GM21381 (cell line): ENCODE data around the gene CCNA2.

Source experiments
- ATAC-seq: cut with Tn5 transposase; IDR thresholded peaks from one replicate; pipeline ENCODE4 v1.9.1; 2021; ENCODE audit warnings: mild to moderate bottlenecking, moderate library complexity; ENCODE audit not compliant: unreplicated experiment

CCNA2 gene

DNA sequence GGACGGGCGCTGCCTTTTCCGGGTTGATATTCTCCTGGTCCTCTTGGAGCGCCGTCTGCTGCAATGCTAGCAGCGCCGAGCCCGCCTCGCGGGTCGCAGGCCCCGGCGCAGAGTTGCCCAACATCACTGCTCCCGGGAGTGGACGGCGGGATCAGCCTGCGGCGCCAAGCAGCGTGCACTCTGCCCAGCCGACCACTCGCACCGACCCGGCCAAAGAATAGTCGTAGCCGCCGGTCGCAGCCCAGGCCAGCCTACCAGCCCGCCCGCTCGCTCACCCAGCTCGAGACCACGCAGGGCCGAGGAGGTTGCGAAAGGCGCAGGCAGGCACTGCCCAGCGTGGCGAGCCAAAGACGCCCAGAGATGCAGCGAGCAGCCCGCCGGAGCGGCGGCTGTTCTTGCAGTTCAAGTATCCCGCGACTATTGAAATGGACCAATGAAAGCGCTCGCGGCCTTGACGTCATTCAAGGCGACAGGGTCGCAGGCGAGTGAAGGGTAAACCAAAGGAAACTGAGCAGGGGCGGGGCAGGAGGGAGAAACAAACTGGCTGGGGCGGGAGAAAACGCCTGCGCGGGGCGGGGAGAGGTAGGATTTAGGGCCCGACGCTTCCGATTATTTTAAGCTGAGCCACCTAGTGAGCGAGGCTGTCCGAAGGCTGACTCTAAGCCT, at the start of gene CCNA2:
CCNA2 (minus strand) TSS at position 379 of the 666 bp plus-strand sequence; CDS start at position 124, 255 bp downstream.
- ATAC-seq = peak; percentile 94

DNA sequence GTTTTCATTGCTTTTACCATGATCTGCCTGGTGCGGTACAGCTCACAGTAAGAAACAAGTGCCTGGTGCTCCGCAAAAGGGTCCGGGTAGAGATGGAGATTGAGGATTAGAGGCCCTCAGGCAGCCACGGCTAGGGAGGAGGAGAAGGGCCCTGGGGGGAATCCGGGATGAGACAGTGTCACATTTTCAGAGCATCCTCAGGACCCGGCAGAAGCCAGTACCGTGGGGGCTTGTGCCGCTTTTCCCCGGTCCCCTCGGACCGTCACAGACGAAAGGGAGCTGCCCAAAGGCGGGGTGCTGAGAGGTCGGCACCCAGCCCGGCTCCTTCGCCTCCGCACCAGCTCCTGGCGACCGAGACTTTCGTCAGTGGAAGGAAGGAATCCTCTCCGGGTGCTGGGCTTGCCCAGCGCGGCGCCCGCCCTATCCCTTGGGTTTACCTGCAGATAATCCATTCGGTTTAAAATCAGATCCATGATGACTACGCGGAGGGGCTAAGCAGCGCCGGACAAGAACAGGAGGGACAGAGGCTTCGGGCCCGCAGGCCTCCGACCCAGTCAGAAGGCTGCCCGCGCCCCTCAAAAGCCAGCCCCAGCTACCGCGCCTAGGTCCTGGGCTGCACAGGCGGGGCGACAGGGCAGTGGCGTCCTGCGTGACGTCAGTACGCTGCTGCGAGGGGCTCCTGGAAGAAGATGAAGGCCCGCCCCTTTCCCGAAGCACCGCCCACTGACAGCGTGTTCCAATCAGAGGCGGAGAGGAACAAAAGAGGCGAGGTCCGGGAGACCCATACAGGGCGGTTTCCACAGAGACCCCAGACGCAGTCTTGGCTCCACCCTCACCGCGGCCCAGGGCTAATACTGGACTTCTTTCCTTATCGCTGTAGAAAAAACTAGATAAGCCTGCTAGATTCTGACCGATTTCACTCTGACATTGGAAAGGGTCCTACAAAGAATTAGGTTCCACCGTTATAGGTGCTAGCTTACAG, 46.4 kb upstream of the CCNA2 start, which contains the start of gene BBS7:
BBS7 (minus strand) TSS at position 634 of the 982 bp plus-strand sequence; CDS start at position 473, 161 bp downstream.
- ATAC-seq = peak; percentile 99

DNA sequence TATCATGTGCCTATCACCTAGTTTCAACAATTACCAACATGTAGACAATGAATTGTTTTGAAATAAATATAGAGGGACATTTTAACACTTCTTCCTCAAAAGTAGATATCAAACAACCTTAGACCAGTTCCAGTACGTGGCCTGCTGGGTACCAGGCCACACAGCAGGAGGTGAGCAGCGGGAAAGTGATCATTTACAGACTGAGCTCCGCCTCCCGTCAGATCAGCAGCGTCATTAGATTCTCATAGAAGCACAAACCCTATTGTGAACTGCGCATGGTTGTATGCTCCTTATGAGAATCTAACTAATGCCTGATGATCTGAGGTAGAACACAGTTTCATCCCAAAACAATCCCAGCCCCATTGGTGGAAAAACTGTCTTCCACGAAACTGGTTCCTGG, 40.1 kb upstream of the CCNA2 start:
- no peak for ATAC-seq

DNA sequence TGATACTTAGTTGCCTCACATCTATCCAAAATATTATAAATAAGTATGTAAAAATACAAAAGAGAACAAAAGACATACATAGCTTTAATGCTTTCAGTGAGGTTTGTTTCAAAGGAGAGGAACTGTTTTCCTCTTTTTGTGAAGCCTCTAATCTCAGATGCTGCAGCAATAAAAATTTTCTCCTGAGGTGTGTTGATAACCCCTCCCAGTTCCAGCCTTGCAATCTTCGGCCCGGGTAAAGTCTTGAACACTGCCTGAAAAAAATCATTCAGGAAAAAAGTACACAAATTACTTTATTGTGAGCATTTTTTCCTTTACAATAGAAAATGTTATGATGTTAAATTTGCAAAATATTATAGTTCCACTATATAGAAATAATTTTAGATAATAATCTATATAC, 37.7 kb upstream of the CCNA2 start:
- no peak for ATAC-seq

- no peak for ATAC-seq
These were observed 36.4 kb upstream of the CCNA2 start for GRCh38 chr4:121860121-121860520.

DNA sequence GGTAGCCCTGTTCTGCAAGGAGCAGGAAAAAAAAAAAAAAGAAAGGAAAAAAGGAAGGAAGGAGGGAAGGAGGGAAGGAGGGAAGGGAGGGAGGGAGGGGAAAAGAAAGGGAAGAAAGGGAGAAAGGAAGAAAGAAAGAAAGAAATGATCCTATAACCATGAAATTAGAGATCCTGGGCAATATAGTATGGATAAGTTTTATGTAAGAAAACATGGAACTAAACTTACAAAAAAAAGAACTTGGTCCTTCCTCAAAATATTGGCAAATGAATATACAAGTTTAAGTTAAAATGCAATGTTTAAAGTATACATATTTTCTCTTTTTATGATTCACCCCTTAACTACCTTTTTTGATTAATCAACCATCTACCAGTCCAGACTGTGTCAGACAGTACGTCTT, 27.7 kb upstream of the CCNA2 start:
- ATAC-seq = no peak

DNA sequence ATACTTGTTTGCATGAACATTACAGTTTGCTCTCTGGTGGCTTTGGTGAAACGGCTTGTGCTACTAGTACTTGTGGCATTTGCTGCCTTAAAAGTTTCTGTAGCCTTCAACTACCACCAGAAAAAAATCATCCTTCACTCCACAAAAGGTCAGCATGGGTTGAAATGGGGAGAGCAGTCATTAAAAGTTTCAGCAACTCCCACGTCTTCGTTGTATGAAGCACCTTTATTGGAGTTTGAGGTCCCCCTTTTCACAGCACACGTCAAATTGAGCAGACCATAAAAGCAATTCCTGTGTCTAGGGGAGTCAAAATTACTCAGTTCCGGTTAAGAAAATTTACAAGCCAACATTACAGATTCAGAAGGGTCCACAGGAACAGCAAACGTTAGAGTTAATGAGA, 23.0 kb upstream of the CCNA2 start:
- no peak for ATAC-seq

DNA sequence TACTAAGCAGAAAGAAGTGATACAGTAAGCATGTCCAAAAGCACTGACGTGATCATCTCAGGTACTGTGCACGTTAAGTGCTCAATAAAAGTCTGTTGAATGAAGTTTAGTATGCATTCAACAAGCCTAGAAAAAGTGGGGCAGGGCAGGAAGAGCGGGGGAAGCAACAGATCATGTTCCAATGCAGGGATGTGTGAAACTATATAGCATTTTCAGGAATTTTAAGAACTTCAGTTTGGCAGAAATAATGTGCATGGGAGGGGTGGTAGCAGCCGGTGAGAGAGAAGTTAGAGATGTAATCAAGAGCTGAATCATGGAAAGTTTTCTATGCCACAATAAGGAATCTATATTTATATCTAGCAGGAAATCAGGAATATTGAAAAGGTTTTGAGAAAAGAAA, 19.2 kb upstream of the CCNA2 start:
- ATAC-seq = no peak

GRCh38 chr4:121838136-121838535, 14.5 kb upstream of the CCNA2 start:
- no peak for ATAC-seq

GRCh38 chr4:121829511-121829910, 5.8 kb upstream of the CCNA2 start:
- ATAC-seq = no peak

DNA sequence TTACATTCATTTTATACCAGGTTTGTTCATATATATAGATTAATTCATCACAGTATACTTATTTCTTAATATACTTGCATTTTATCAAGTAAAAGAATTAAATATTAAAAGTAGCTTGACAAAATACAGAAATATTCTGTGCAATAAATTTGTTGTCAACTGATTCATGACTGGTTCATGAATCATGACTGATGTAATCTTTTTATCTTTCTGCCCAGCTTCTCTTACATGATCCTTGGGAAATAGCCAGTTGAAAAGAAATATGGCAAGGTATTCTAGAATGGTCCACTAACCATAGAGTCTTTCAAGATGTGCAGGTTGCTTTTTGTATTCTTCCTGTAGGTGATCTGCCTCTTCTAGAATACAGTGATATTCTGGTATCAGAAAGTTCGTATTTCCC, 4.2 kb upstream of the CCNA2 start:
- ATAC-seq = no peak

GRCh38 chr4:121824950-121825349, 1.3 kb upstream of the CCNA2 start:
- ATAC-seq = no peak

DNA sequence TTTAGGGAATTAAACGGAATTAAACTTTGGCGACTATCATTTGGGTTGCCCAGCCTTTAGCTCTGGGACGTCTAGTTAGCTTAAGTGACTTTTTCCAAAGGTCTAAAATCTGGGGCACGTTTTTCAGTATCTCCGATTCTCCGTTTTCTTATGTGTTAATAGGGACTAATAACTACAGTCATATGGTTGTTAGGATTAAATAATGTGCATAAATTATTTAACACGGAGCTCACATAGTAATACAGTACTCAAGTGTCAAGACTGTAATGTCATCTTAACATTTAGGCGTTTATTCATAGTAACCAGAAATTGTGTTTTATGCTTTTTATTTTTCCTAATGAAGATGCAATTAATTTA, 466 bp upstream of the CCNA2 start:
- ATAC-seq = peak; percentile 0

- ATAC-seq = peak; percentile 34
These were observed 733 bp downstream of the CCNA2 start for GRCh38 chr4:121822796-121823504.

DNA sequence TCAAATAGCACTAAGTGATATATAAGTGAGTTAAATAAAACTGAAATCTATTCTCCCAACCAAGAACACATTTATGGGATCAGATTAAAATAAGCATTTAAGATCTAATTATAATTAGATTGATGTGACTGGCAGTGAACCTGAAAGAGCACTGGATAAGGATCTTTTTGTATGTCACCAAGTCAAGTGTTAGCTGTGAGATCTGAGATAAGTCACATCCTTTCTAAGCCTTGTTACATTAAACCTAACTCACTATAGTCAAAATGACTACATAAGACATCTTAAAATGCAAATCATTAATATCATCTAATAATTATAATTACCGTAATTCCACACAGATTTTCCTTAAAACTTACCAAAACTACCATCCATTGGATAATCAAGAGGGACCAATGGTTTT, 1.6 kb downstream of the CCNA2 start:
- ATAC-seq = no peak

DNA sequence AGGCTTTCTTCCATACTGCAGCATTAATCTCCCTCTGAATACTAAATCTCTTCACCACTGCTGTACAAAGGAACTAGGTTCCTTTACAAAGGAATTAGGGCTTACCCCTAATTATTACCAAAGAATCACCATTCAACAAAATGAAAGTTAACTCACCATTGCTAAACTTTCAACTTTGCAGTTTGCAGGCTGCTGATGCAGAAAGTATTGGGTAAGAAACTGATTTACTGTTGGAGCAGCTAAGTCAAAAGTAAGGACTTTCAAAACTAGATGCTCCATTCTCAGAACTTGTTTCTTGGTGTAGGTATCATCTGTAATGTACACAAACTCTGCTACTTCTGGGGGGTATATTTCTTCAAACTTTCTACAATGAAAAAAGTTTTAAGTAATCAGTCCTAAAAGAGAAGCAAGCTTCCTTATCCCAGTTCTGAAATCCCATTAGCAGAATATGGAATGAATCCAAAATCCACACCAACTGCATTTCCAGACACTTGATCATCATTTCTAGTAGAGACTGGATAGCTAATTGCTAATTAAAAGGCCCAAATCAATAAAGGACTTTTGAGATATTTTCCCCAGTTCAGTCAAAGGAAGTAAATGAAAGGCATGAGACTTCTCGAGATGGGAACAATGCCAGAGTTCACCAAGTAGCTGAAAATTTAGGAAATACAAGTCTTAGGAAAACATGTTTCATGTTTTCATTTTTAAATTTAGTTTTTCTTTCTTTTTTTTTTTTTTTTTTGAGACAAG, 4.3 kb downstream of the CCNA2 start:
- ATAC-seq = no peak

DNA sequence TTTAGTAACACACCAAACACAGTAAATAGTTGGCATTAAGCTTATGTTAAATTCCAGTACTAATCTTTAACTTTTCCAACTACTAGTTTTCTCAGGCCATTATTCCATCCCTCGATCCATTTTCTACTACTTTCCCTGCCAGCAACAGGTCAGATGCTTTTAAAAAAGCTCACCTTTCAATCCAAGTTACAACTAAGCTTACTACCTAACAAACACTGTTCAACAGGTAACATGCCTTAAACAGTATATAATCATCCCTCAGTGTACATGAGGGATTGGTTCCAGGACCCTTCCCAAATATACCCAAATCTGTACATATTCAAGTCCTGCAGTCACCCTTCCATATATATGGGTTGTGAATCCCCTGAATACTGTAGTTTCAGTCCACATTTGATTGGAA, 5.5 kb downstream of the CCNA2 start:
- no peak for ATAC-seq

- no peak for ATAC-seq
These were observed 6.0 kb downstream of the CCNA2 start for GRCh38 chr4:121817701-121818100.

DNA sequence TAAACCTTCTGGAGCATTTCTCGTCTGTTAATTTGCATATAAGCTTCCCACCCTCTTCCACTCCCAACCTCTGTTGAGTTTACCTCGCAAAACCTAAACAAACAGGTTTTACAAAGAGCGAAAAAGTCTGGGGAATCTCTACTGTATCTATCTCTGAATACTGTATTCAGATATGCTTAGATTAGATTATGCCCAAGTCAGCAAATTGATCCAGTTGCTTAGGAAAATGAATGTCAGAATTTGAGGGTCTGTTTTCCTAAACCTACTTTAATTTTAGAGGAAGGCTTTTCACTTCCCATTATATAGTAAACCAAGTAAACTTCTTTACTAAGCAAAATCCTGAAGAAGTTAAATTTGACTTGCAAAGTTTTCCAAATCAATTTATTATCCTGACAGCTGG, 6.7 kb downstream of the CCNA2 start:
- no peak for ATAC-seq

GRCh38 chr4:121814756-121815155, 8.9 kb downstream of the CCNA2 start:
- no peak for ATAC-seq

- ATAC-seq = no peak
These were observed 12.6 kb downstream of the CCNA2 start for GRCh38 chr4:121811122-121811521.
